Ishikawa (cell line): ENCODE measurements around the gene ZKSCAN5.

Source experiments
- CEBPB ChIP-seq: IDR thresholded peaks from 2 replicates; pipeline ENCODE4 v1.6.1; 2012
- CREB1 ChIP-seq: IDR thresholded peaks from 2 replicates; pipeline ENCODE4 v1.6.1; 2012; ENCODE audit warnings: low read depth
- EGR1 ChIP-seq: IDR thresholded peaks from 2 replicates; pipeline ENCODE4 v1.6.1; 2012
- EP300 ChIP-seq: IDR thresholded peaks from 2 replicates; pipeline ENCODE4 v1.6.1; 2012; ENCODE audit warnings: borderline replicate concordance
- MAX ChIP-seq: IDR thresholded peaks from 2 replicates; pipeline ENCODE4 v1.6.1; 2012
- NFIC ChIP-seq: IDR thresholded peaks from 2 replicates; pipeline ENCODE4 v1.6.1; 2012
- REST ChIP-seq: IDR thresholded peaks from 2 replicates; pipeline ENCODE4 v1.6.1; 2012; ENCODE audit warnings: low read depth, mild to moderate bottlenecking
- YY1 ChIP-seq: IDR thresholded peaks from 2 replicates; pipeline ENCODE4 v1.6.1; 2012; ENCODE audit warnings: low read depth

- no peak for TF ChIP-seq EP300
- no peak for TF ChIP-seq YY1
- no peak for TF ChIP-seq REST
- TF ChIP-seq MAX: no peak
- no peak for TF ChIP-seq EGR1
- TF ChIP-seq CEBPB: no peak
- TF ChIP-seq NFIC: no peak
- TF ChIP-seq CREB1: no peak
Measured at GRCh38 chr7:99460651-99461050, 43.8 kb upstream of the ZKSCAN5 start.
